ENCODE data around the gene OXLD1.

GRCh38 chr17:81683208-81683583 is 16.8 kb upstream of the OXLD1 start:
- TF ChIP-seq POLR2A (IDR thresholded peaks at IDR 0.05; ENCODE audit: low read length), result no peak
- no peak for TF ChIP-seq GATA1 (IDR thresholded peaks at IDR 0.05; ENCODE audit: low read depth, low read length)
